Measurements from ENCODE around the gene SRCAP.

The SRCAP gene

DNA sequence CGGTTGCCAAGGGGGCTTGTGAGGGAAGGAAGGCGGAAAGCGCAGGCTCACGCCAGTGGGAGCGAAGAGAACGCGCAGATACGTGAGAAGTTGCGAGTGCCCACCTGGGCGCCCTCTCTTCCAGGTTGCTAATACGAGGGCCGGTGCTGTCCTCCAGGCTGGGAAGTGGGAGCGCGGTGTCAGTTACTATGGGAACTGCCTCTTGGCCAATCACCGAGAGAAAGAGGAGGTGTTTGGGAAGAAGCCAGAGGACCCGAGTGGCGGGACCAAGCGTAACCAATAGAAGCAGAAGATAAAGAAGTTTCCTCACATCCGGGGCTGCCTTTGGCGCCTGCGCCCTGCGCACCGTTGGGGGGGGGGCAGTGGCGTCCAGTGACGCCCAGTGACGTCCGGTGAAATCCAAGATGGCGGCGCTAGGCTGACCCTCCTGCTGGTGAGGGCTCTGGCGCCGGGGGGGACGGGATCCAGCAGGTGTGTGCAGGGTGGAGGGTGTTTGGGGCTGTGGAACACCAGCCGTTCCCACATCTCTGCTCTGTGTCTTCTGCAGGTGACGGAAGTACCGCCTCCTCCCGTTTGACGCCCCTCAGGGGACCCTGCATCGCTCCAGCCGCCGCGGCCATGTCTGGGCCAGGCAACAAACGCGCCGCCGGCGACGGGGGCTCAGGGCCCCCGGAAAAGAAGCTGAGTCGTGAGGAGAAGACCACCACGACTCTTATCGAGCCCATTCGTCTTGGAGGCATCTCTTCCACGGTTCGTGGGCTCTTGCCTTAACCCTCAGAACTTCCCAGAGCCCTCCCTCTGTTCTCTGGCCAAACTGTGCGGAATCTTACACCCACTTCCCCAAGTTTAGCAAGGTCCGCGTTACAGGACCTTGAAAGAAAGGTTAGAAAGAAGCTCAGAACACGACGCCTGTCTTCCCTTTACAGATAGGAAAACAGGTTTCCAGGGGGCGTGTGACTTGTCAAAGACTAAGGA, 63.2 kb downstream of the SRCAP start, which contains the start of the genes CFAP119 and RNF40:
TSS of gene CFAP119 (minus strand) at position 135 of the 975 bp plus-strand sequence. CDS start 314 bp downstream, outside the sequence.
TSS of gene RNF40 (plus strand) at position 395 of the 975 bp plus-strand sequence. CDS start at position 619, 224 bp downstream.
- Histone ChIP-seq H3K4me3 (IDR thresholded peaks at IDR 0.05; ENCODE audit: insufficient read depth, low read depth, low read length) (no peak within 1 kb of the TSS), H3K4me1 (ENCODE audit: low read depth, poor library complexity, severe bottlenecking) (peaks cover 21% of the 10 kb centered on the region), H3K9ac (peak within 1 kb of the TSS; percentile 54), H2AFZ (ENCODE audit: low read depth) (peak within 1 kb of the TSS; percentile 94), H3K4me2 (peak within 1 kb of the TSS; percentile 97), H3K27ac (peak within 1 kb of the TSS; percentile 34), H3K79me2 (ENCODE audit: insufficient read depth, low read depth) (peaks cover 19% of the 10 kb centered on the region), H4K20me1 (ENCODE audit: insufficient read depth) (no peaks in the 10 kb centered on the region), H3K36me3 (ENCODE audit: insufficient read depth) (peaks cover 11% of the 10 kb centered on the region; the same call in 1 of the 2 replicates), H3K27me3 (ENCODE audit: insufficient read depth, low read depth) (no peaks in the 10 kb centered on the region)
- TF ChIP-seq, protein P1, sequence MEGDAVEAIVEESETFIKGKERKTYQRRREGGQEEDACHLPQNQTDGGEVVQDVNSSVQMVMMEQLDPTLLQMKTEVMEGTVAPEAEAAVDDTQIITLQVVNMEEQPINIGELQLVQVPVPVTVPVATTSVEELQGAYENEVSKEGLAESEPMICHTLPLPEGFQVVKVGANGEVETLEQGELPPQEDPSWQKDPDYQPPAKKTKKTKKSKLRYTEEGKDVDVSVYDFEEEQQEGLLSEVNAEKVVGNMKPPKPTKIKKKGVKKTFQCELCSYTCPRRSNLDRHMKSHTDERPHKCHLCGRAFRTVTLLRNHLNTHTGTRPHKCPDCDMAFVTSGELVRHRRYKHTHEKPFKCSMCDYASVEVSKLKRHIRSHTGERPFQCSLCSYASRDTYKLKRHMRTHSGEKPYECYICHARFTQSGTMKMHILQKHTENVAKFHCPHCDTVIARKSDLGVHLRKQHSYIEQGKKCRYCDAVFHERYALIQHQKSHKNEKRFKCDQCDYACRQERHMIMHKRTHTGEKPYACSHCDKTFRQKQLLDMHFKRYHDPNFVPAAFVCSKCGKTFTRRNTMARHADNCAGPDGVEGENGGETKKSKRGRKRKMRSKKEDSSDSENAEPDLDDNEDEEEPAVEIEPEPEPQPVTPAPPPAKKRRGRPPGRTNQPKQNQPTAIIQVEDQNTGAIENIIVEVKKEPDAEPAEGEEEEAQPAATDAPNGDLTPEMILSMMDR (conservative IDR thresholded peaks at IDR 0.05; ENCODE audit: low read depth, low read length) = no peak

DNA sequence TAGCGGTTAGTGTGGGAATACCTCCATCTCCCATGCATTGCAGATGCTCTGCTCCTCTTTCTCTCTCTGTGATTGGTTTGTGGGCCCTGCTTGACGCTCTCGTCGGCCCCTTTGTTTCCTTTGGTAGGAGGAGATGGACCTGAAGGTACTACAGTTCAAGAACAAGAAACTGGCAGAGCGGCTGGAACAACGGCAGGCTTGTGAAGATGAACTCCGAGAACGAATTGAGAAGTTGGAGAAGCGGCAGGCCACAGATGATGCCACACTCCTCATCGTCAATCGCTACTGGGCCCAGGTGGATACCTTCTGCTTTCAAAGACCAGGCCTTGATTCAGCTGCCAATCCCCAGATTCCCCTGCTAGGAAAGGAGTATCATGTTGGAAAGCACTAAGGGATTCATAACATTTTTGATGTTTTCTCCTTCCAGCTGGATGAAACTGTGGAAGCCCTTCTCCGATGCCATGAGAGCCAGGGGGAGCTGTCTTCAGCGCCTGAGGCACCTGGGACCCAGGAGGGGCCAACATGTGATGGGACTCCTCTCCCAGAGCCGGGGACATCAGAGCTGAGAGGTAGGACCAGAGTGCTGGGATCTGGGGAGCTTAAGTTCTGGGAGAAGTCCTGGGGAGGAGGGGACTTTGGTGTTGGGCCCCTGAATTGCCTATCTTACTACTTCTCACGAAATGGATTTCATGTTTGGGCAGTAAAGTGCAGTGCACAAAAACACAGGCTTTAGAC, 64.2 kb downstream of the SRCAP start:
- peak overlapping the region; percentile 54; the same call in 1 of the 2 replicates for H3K9ac ChIP-seq
- TF ChIP-seq, protein P1 (conservative IDR thresholded peaks at IDR 0.05; ENCODE audit: low read depth, low read length) = no peak
- H3K36me3 ChIP-seq (ENCODE audit: insufficient read depth) = peaks cover 11% of the 10 kb centered on the region
- H3K27me3 ChIP-seq (ENCODE audit: insufficient read depth, low read depth) = no peaks in the 10 kb centered on the region
- H2AFZ ChIP-seq (ENCODE audit: low read depth) = no peak overlapping the region
- peaks cover 19% of the 10 kb centered on the region for H3K79me2 ChIP-seq (ENCODE audit: insufficient read depth, low read depth)
- peak overlapping the region; percentile 34; the same call in 1 of the 2 replicates for H3K27ac ChIP-seq
- H3K4me1 ChIP-seq (ENCODE audit: low read depth, poor library complexity, severe bottlenecking) = peaks cover 21% of the 10 kb centered on the region
- H4K20me1 ChIP-seq (ENCODE audit: insufficient read depth) = no peaks in the 10 kb centered on the region
- no peak overlapping the region for H3K4me3 ChIP-seq (IDR thresholded peaks at IDR 0.05; ENCODE audit: insufficient read depth, low read depth, low read length)
- peak overlapping the region; percentile 95 for H3K4me2 ChIP-seq

DNA sequence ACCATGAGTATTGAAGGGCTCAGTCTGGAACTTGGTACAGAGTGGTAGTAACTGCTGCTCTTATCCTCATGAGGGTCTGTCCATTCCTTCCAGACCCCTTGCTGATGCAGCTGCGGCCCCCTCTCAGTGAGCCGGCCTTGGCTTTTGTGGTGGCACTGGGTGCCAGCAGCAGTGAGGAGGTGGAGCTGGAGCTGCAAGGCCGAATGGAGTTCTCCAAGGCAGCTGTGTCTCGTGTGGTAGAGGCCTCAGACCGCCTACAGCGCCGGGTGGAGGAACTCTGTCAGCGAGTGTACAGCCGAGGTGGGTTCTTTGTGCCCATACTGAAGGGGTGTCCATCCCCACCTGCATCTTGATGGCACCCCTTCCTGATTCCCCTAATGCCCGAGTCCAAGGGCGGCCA, 65.1 kb downstream of the SRCAP start:
- Histone ChIP-seq H3K27me3 (ENCODE audit: insufficient read depth, low read depth) (no peaks in the 10 kb centered on the region), H3K4me1 (ENCODE audit: low read depth, poor library complexity, severe bottlenecking) (peaks cover 21% of the 10 kb centered on the region), H3K79me2 (ENCODE audit: insufficient read depth, low read depth) (peaks cover 19% of the 10 kb centered on the region), H3K9ac (no peak overlapping the region), H3K4me2 (0 out of 2 replicates have a peak overlapping the region, but pooled peaks have one; percentile 95), H4K20me1 (ENCODE audit: insufficient read depth) (no peaks in the 10 kb centered on the region), H3K4me3 (IDR thresholded peaks at IDR 0.05; ENCODE audit: insufficient read depth, low read depth, low read length) (no peak overlapping the region), H2AFZ (ENCODE audit: low read depth) (no peak overlapping the region), H3K27ac (no peak overlapping the region), H3K36me3 (ENCODE audit: insufficient read depth) (peaks cover 17% of the 10 kb centered on the region)
- TF ChIP-seq, protein P1 (conservative IDR thresholded peaks at IDR 0.05; ENCODE audit: low read depth, low read length) = no peak

DNA sequence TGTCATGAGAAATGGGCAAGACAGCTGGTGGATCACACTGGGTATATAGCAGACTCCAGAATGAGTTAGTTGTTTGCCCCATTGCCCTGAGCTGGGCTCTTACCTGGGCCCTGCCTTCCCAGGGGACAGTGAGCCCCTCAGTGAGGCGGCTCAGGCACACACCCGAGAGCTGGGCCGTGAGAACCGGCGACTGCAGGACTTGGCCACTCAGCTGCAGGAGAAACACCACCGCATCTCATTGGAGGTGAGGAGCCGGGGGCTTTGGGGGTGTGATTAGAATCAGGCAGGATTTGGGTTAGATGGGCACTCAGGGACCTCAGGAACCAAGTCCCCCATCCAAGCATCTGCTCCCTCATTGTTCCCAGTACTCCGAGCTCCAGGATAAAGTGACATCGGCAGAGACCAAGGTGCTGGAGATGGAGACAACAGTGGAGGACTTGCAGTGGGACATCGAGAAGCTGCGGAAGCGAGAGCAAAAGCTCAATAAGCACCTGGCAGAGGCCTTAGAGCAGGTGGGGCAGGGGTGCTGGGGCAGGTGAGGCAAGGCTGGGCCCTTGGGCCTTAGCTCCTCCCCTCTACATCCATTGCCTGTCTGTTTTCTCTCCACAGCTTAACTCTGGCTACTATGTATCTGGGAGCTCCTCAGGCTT, 66.0 kb downstream of the SRCAP start:
- Histone ChIP-seq H3K4me2 (no peak overlapping the region), H3K9ac (no peak overlapping the region), H4K20me1 (ENCODE audit: insufficient read depth) (no peaks in the 10 kb centered on the region), H3K27me3 (ENCODE audit: insufficient read depth, low read depth) (no peaks in the 10 kb centered on the region), H3K4me1 (ENCODE audit: low read depth, poor library complexity, severe bottlenecking) (peaks cover 21% of the 10 kb centered on the region), H3K4me3 (IDR thresholded peaks at IDR 0.05; ENCODE audit: insufficient read depth, low read depth, low read length) (no peak overlapping the region), H3K79me2 (ENCODE audit: insufficient read depth, low read depth) (peaks cover 19% of the 10 kb centered on the region), H3K36me3 (ENCODE audit: insufficient read depth) (peaks cover 24% of the 10 kb centered on the region), H3K27ac (no peak overlapping the region), H2AFZ (ENCODE audit: low read depth) (no peak overlapping the region)
- TF ChIP-seq, protein P1 (conservative IDR thresholded peaks at IDR 0.05; ENCODE audit: low read depth, low read length) = no peak

All from KMS-11 (cell line).